NCI-H748 (cell line): Measurements from ENCODE around the gene VSX2.

Experiments
- DNase-seq: peaks from one replicate; lab custom pipeline; 2025; ENCODE audit not compliant: unreplicated experiment; lab: John Stamatoyannopoulos, UW

VSX2 gene

DNA sequence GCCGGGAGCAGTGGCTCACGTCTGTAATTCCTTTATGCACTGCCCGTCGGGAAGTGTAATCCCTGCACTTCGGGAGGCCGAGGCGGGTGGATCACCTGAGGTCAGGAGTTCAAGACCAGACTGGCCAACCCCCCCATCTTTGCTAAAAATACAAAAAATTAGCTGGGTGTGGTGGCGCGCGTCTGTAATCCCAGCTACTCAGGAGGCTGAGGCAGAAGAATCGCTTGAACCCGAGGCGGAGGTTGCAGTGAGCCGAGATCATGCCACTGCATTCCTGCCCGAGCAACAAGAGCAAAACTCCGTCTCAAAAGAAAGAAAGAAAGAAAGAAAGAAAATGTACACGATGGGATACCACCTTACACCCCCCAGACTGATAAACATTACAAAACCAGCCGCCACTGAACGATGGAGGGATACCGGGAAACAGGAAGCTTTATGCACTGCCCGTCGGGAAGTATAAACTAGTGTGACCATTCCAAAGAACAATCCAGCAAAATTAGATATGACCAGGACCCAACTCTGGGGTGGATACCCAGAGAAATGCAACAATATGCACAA is 62.4 kb downstream of the VSX2 start:
- no peak for DNase-seq

DNA sequence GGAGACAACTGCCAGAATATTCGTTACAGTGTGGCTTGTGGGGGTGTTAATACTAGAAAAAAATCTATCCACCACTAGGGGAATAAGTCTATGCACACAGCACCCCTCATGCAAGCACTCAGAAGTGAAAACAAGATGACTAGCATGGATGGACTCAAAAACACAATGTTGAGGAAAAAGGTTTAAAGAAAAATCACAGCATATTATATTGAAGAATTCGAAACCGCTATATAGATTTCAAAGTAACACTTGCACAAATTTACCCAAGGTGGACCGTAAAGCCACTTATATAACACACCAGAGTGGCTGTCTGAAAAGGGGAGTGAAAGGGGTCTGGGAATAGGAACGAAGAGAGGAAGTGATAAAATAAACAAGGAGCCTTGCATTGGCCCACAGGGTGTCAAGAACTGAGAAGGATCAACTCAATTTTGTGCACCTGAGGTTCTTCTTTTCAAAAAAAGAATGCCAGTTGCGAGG is 62.9 kb downstream of the VSX2 start:
- DNase-seq: peak; percentile 55

DNA sequence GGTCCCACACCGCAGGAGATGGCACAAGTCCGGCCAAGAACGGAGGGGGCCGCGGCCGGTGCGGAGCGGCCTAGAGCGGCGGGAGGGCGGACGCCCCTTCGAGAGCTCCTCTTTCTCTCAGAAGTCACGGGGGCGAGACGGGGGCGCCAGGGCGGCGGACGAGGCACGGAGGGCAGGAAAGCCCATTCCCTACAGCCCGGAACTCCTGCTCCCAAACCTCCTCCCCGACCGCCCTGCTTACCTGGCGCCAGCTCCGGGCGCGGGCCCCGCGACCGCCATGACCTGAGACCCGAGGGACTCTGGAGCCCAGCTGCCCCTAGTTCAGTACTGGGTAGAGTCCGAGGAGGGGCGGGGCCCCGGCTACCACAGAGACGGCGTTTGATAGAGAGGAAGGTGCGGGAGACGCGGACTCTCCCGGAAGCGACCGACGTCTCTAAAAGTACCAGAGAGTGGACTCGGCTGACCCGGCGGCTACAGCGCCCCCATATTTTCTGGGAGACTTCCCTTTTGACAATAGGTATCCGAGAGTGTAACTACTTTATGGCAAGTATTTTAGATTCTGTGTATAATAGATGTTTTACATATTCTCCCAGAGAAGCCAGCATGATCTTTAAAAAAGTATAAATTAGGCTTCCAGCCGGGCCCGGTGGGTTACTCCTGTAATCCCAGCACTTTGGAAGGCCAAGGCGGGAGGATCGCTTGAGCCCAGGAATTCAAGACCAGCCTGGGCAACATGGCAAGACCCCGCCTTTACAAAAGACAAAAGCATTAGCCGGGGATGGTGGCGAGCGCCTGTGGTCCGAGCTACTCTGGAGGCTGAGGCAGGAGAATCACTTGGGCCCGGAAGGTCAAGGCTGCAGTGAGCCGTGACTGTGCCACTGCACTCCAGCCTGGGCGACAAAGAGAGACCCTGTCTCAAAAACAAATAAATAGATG is 63.7 kb downstream of the VSX2 start, which contains the start of gene ABCD4:
TSS of gene ABCD4 (minus strand) at position 301 of the 936 bp plus-strand sequence. CDS start at position 279, 22 bp downstream.
- DNase-seq: peak; percentile 96

DNA sequence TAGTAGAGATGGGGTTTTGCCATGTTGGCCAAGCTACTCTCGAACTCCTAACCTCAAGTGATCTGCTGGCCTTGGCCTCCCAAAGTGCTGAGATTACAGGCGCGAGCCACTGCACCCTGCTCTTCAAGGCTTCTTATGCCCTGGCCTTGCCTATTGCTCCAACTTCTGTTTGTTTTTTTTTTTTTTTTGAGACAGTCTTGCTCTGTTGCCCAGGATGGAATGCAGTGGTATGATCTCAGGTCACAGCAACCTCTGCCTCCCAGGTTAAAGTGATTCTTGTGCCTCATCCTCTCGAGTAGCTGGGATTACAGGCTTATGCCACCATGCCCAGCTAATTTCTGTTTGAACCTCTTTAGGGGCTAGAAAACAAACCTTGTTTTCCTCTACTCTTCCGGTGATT is 69.4 kb downstream of the VSX2 start:
- DNase-seq: no peak

DNA sequence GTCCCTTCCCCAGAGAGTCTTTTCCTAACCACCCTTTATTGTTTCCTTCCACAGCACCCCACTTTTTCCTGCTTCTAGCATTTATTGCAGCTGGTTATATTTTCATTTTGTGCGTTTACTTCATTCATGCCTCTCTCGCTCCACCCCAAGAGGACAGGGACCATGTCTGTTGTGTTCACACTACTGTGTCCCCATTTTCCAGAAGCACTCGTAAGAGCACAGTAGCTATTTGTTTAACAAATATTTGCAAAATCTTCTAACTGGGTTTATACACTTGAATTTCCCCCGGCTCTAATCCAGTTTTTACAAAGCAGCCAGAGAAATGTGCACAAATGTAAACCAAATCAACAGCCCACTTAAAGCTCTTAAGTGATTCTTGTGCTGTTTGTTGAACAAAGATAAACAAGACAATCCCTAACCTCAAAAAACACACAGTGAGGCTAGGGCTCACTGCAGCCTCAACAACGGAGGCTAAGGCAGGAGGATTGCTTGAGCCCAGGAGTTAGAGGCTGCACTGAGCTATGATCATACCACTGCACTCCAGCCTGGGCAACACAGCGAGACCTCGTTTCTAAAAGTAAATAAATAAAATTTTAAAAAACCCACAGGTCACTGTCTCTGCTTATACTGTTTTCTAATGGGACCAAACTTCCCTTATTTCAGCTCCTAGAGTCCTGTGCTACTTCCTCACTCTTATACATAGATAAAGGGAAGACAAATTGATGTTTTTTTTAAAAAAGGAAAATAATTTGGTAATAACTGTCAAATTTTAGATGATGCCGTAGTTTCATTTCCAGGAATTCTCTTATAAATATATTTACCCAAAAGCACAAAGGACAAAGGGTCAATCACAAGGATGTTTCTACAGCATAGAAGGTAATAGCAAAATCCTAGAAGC is 70.1 kb downstream of the VSX2 start:
- DNase-seq: no peak

DNA sequence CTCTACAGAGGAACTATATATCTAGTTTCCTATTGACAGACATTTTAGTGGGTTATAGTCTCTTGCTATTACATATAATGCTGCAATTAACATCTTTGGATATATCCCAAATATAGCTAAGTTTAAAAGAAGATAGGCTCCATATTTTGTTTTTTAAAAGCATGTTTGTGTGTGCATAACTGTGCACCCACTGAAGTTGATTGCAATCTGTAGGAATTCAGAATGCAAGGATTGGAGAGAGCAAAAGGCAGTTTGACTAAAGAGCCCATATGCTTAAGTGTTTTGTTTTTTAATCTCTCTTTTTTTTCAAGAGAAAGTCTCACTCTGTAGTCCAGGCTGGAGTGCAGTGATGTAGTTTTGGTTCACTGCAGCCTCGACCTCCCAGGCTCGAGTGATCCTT is 72.9 kb downstream of the VSX2 start:
- no peak for DNase-seq
